ENCODE results near the gene CKS1B.
A peak's percentile ranks its signal among the peaks of the same experiment; 100 is the strongest.

The CKS1B gene

GRCh38 chr1:155016231-155016831 is 41.9 kb downstream of the CKS1B start:
- Histone ChIP-seq H3K4me1 (ENCODE audit: insufficient read depth, poor library complexity, severe bottlenecking) (peaks cover 23% of the 10 kb centered on the region), H3K4me3 (ENCODE audit: severe bottlenecking) (no peak overlapping the region), H3K27me3 (ENCODE audit: insufficient read depth, poor library complexity, severe bottlenecking) (no peaks in the 10 kb centered on the region), H3K36me3 (ENCODE audit: low read depth) (peaks cover 32% of the 10 kb centered on the region), H3K27ac (ENCODE audit: poor library complexity, severe bottlenecking) (peak overlapping the region; percentile 92), H3K9me3 (ENCODE audit: severe bottlenecking) (no peaks in the 10 kb centered on the region)
- ATAC-seq (ENCODE audit: low read depth) (no peak), DNase-seq (ENCODE audit: low spot score) (peak; percentile 63)
- TF ChIP-seq CTCF (IDR thresholded peaks at IDR 0.05; ENCODE audit: poor library complexity, severe bottlenecking): no peak

- no peaks in the 10 kb centered on the region for H3K9me3 ChIP-seq (ENCODE audit: severe bottlenecking)
- peak overlapping the region; percentile 92 for H3K27ac ChIP-seq (ENCODE audit: poor library complexity, severe bottlenecking)
- H3K27me3 ChIP-seq (ENCODE audit: insufficient read depth, poor library complexity, severe bottlenecking): no peaks in the 10 kb centered on the region
- DNase-seq (ENCODE audit: low spot score): peak; percentile 98
- peak; percentile 99 for TF ChIP-seq CTCF (IDR thresholded peaks at IDR 0.05; ENCODE audit: poor library complexity, severe bottlenecking)
- peaks cover 26% of the 10 kb centered on the region for H3K36me3 ChIP-seq (ENCODE audit: low read depth)
- H3K4me1 ChIP-seq (ENCODE audit: insufficient read depth, poor library complexity, severe bottlenecking): peaks cover 18% of the 10 kb centered on the region
- no peak overlapping the region for H3K4me3 ChIP-seq (ENCODE audit: severe bottlenecking)
- ATAC-seq (ENCODE audit: low read depth): peak; percentile 88
Measured at GRCh38 chr1:155017041-155017945, 42.8 kb downstream of the CKS1B start.

GRCh38 chr1:155017946-155018316 is 43.5 kb downstream of the CKS1B start:
- H3K4me1 ChIP-seq (ENCODE audit: insufficient read depth, poor library complexity, severe bottlenecking): peaks cover 22% of the 10 kb centered on the region
- no peak overlapping the region for H3K4me3 ChIP-seq (ENCODE audit: severe bottlenecking)
- H3K9me3 ChIP-seq (ENCODE audit: severe bottlenecking): no peaks in the 10 kb centered on the region
- H3K27ac ChIP-seq (ENCODE audit: poor library complexity, severe bottlenecking): peak overlapping the region; percentile 92
- ATAC-seq (ENCODE audit: low read depth) (no peak), DNase-seq (ENCODE audit: low spot score) (no peak)
- peaks cover 26% of the 10 kb centered on the region for H3K36me3 ChIP-seq (ENCODE audit: low read depth)
- TF ChIP-seq CTCF (IDR thresholded peaks at IDR 0.05; ENCODE audit: poor library complexity, severe bottlenecking): no peak
- no peaks in the 10 kb centered on the region for H3K27me3 ChIP-seq (ENCODE audit: insufficient read depth, poor library complexity, severe bottlenecking)

- Histone ChIP-seq H3K9me3 (ENCODE audit: severe bottlenecking) (no peaks in the 10 kb centered on the region), H3K4me3 (ENCODE audit: severe bottlenecking) (no peak overlapping the region), H3K36me3 (ENCODE audit: low read depth) (peaks cover 26% of the 10 kb centered on the region), H3K4me1 (ENCODE audit: insufficient read depth, poor library complexity, severe bottlenecking) (peaks cover 25% of the 10 kb centered on the region), H3K27me3 (ENCODE audit: insufficient read depth, poor library complexity, severe bottlenecking) (no peaks in the 10 kb centered on the region), H3K27ac (ENCODE audit: poor library complexity, severe bottlenecking) (peak overlapping the region; percentile 92)
- peak; percentile 34 for DNase-seq (ENCODE audit: low spot score)
- no peak for TF ChIP-seq CTCF (IDR thresholded peaks at IDR 0.05; ENCODE audit: poor library complexity, severe bottlenecking)
- no peak for ATAC-seq (ENCODE audit: low read depth)
Measured at GRCh38 chr1:155018617-155019348, 44.3 kb downstream of the CKS1B start.

Data from RWPE2 (cell line).